Fibroblast of lung (primary cell): ENCODE results near the gene FIZ1.
"Not testable (repeated sequence)": the region's sequence is repeated elsewhere in the genome, so short reads cannot be mapped to it uniquely, and the experiment has no call there.

Source experiments
- CTCF ChIP-seq, 2 donors: IDR thresholded peaks in 1 of 2; conservative IDR thresholded peaks in 1 of 2; 1 replicate in 1 of 2; 2 replicates in 1 of 2; pipeline ENCODE4 v1.5.1; 2011 to 2012; ENCODE audit warnings: low read length in 2 of 2, control low read depth in 1 of 2, inconsistent platforms in 1 of 2, low read depth in 1 of 2, mild to moderate bottlenecking in 1 of 2
- EZH2 ChIP-seq: IDR thresholded peaks from 2 replicates; pipeline ENCODE4 v1.5.1; 2012; ENCODE audit warnings: low read length, control low read depth, mild to moderate bottlenecking; ENCODE audit errors: missing control alignments

- not testable (repeated sequence) for TF ChIP-seq CTCF (conservative IDR thresholded peaks at IDR 0.05 in 1 of 2, IDR thresholded peaks at IDR 0.05 in 1 of 2; ENCODE audit: low read depth in 1 of 2, low read length in 2 of 2); EZH2
These were observed 15.4 kb downstream of the FIZ1 start for GRCh38 chr19:55583897-55584296.
